ENCODE measurements around the gene FAM177A1.
"Not testable (repeated sequence)": the region's sequence is repeated elsewhere in the genome, so short reads cannot be mapped to it uniquely, and the experiment has no call there.

Gene FAM177A1

GRCh38 chr14:35085441-35085840, 39.4 kb downstream of the FAM177A1 start:
- H3K4me3 ChIP-seq (ENCODE audit: low read length), result no peak overlapping the region
- TF ChIP-seq, protein P1, sequence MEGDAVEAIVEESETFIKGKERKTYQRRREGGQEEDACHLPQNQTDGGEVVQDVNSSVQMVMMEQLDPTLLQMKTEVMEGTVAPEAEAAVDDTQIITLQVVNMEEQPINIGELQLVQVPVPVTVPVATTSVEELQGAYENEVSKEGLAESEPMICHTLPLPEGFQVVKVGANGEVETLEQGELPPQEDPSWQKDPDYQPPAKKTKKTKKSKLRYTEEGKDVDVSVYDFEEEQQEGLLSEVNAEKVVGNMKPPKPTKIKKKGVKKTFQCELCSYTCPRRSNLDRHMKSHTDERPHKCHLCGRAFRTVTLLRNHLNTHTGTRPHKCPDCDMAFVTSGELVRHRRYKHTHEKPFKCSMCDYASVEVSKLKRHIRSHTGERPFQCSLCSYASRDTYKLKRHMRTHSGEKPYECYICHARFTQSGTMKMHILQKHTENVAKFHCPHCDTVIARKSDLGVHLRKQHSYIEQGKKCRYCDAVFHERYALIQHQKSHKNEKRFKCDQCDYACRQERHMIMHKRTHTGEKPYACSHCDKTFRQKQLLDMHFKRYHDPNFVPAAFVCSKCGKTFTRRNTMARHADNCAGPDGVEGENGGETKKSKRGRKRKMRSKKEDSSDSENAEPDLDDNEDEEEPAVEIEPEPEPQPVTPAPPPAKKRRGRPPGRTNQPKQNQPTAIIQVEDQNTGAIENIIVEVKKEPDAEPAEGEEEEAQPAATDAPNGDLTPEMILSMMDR (IDR thresholded peaks at IDR 0.05; ENCODE audit: insufficient read depth, low read depth, low read length, missing control alignments), result no peak
- no peak for DNase-seq (ENCODE audit: low read depth)

DNA sequence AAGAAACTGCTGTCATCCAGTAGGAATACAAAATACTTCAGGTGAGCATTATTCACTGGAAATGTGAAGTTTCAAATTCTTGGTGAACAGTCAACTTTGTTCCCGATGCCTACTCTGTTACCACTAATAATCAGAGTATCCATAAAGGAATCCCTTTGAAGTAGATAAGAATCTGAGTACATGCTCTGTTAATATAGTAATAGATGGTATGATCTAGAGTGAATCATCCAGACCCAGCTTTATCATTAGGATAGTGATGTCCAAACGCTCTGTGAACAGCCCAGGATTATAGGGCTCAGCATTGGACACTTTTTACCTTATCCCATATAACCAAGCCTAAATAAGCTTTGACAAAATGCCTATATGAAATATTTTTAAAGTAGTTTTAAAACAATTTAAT, 42.4 kb downstream of the FAM177A1 start:
- no peak overlapping the region for H3K4me3 ChIP-seq (ENCODE audit: low read length)
- no peak for DNase-seq (ENCODE audit: low read depth)
- TF ChIP-seq, protein P1 (IDR thresholded peaks at IDR 0.05; ENCODE audit: insufficient read depth, low read depth, low read length, missing control alignments), result no peak

GRCh38 chr14:35094645-35095044, 48.6 kb downstream of the FAM177A1 start:
- not testable (repeated sequence) for DNase-seq (ENCODE audit: low read depth); H3K4me3 ChIP-seq (ENCODE audit: low read length)

- no peak for DNase-seq (ENCODE audit: low read depth)
- TF ChIP-seq, protein P1 (IDR thresholded peaks at IDR 0.05; ENCODE audit: insufficient read depth, low read depth, low read length, missing control alignments), result no peak
- no peak overlapping the region for H3K4me3 ChIP-seq (ENCODE audit: low read length)
Measured at GRCh38 chr14:35107866-35108265, 61.8 kb downstream of the FAM177A1 start.

DNA sequence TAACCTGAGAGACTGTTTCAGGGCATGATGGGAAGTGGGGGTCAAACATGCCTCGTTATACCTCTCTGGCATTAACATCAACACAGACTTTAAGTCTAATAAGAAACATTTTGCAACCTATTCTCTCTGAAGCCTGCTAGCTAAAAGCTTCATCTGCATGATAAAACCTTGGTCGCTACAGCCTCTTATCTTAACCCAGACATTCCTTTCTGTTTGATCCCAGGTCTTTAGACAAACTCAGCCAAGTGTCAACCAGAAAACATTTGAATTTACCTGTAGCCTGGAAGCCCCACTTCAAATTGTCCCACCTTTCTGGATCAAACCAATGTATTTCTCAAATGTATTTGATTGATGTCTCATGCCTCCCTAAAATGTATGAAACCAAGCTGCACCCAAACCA, 66.6 kb downstream of the FAM177A1 start:
- DNase-seq (ENCODE audit: low read depth), result no peak
- TF ChIP-seq, protein P1 (IDR thresholded peaks at IDR 0.05; ENCODE audit: insufficient read depth, low read depth, low read length, missing control alignments), result no peak
- no peak overlapping the region for H3K4me3 ChIP-seq (ENCODE audit: low read length)

- DNase-seq (ENCODE audit: low read depth), result no peak
- H3K4me3 ChIP-seq (ENCODE audit: low read length), result no peak overlapping the region
- TF ChIP-seq, protein P1 (IDR thresholded peaks at IDR 0.05; ENCODE audit: insufficient read depth, low read depth, low read length, missing control alignments), result no peak
Measured at GRCh38 chr14:35113308-35113950, 67.4 kb downstream of the FAM177A1 start.

- DNase-seq (ENCODE audit: low read depth), result no peak
- H3K4me3 ChIP-seq (ENCODE audit: low read length), result no peak overlapping the region
- TF ChIP-seq, protein P1 (IDR thresholded peaks at IDR 0.05; ENCODE audit: insufficient read depth, low read depth, low read length, missing control alignments), result no peak
Measured at GRCh38 chr14:35114036-35114435, 68.0 kb downstream of the FAM177A1 start.

Data from epithelial cell of esophagus (primary cell).